ENCODE data around the gene TAF11L4.
"Not testable (repeated sequence)": the region's sequence is repeated elsewhere in the genome, so short reads cannot be mapped to it uniquely, and the experiment has no call there.

TAF11L4 gene
- 0 reads per million in 2 donors for total RNA-seq

DNA sequence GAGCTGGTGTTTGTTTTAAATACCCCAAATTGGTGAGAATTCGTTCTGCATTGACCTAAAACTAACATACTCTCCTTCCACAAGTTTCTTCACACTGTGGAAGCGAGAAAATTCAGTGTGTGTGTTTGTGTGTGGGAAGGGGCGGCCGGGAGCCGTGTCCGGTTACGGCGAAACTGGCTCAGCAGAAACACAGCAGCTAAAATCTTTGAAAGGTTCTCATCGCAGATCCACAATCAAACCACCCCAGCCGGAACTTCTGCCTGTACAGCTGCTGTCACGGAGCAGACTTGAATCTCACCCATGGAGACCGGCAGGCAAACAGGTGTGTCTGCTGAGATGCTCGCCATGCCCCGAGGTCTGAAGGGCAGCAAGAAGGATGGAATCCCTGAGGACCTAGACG lies at the start of gene TAF11L4:
Gene TAF11L4, plus strand, starts transcription at position 301 of the 400 bp plus-strand sequence.
- DNase-seq, result not testable (repeated sequence)

DNA sequence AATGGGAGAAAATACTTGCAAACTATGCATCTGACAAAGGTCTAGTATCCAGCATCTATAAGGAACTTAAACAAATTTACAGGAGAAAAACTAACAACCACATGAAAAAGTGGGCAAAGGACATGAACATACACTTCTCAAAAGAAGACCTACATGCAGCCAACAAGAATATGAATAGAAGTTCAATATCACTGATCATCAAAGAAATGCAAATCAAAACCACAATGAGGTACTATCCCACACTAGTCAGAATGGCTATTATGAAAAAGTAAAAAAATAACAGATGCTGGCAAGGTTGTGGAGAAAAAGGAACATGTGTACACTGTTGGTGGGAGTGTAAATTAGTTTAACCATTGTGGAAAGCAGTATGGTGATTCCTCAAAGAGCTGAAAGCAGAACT lies 46.5 kb upstream of the TAF11L4 start:
- DNase-seq, result not testable (repeated sequence)

DNA sequence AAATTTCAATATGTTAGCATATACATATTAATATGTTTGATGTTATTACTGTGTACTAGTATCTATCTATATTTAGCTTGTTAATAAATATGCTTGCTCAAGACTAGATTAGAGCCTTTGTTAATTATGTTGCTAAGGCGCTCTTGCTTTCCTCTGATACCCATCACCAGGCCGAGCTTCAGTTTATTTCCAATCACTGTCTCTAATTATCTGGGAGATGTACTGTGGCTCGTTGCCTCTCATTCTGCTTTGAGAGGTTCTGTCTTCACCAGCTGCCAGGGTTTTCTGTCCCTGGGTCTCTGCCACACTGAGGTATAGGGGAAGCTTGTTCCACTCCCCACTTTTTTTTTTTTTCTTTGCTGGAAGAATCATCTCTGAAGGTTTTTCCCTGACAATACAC lies 44.6 kb upstream of the TAF11L4 start:
- no peak for DNase-seq

DNA sequence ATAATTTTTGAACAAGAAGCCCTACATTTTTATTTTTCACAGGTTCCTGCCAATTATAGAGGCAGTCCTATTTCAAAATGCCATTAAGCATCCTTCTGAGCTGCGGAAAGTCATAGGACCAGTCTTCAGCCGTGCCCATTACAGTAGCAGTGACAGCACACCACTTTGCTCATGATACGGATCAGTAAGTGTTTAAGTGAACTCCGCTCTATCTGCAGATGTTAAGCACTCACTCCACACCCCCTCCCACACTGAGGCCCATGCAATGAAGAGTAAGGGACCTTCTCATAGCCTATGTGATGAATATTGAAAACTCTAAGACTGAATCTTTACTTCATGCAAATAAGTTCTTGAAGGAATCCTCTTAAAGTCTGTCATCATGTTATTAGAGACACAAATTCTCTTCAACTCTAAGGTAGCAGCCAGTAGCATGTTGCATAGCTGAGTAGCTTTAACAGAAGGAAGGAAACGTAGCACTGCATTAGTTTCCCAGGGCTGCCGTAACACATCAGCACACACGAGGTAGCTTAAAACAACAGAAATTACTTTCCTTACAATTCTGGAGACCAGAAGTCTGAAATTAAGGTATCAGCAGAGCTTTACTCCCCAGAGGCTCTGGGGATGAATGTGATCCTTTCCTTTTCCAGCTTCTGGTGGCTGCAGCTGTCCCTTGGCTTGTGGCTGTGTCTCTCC lies 43.9 kb upstream of the TAF11L4 start:
- no peak for DNase-seq

DNA sequence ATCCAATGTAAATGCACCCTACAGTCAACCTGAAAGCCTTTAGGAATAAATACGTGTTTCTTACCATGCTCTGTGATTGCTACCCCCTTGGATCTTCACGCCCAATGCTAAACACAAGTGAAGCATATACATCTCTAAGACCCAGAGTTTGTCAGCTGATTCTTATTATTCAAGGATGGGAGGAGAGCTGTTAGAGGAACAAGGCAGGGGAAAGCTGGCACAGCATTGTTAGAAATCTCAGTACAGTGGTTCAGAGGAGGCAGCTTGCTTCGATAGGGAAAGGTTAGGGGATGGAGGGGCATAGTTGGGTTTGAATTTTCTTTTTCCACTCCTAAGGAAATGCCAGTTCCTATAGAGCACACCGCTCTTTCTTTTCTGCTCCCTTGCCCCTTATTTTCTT lies 40.2 kb upstream of the TAF11L4 start:
- DNase-seq, result no peak

DNA sequence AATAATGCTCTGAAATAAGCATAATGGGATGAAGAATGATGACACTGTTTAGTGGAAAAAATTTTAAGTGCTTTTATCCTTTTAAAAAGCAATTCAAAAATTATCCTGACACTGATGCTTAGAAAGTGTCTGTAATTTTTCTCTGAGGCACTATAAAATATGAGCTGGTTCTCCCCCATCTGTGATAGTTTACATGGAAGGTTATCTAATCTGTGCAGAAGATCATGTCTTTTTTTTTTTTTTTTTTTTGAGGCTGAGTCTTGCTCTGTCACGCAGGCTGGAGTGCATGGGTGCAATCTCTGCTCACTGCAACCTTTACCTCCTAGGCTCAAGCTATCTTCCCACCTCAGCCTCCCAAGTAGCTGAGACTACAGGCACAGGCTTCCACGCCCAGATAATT lies 38.8 kb upstream of the TAF11L4 start:
- DNase-seq, result no peak

DNA sequence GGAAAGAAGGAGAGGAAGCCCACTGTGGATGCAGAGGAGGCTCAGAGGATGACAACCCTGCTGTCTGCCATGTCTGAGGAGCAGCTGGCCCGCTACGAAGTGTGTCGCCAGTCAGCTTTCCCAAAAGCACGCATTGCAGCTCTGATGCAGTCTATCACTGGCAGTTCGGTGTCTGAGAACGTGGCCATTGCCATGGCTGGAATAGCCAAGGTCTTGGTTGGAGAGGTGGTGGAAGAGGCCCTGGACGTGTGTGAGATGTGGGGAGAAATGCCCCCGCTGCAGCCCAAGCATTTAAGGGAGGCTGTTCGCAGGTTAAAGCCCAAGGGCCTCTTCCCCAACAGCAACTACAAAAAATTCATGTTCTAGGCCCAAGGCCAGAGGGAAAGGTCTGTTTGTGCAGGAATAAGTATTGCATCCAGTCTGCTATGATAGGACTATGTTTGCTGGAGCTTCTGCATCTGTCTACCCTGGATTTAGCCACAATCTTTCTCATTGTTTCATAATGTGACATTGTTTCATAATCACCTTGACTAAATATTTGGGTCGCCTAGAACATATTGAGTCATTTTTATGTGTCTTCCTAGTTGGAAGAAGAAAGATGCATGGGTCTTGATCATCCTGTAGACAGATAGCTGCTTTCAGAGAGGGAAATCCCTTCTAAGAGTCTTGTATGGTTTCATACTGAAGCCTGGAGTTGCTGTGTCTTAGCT lies 35.0 kb upstream of the TAF11L4 start:
- DNase-seq, result not testable (repeated sequence)

DNA sequence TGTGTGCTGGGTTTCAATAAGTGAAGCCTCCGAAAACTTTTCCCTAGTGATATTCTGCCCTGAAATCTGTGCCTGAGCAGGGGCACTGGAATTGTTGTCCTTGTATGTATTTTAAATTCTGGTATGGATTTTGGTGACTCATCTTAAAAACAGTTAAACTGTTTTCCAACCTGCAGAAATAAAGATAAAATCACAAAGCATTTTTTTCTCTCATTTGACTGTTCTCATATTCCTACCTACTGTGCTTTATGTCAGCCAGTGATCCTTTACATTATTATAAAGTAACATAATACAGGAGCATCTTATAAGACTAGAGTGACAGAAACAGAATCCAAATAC lies 34.5 kb upstream of the TAF11L4 start:
- no peak for DNase-seq

DNA sequence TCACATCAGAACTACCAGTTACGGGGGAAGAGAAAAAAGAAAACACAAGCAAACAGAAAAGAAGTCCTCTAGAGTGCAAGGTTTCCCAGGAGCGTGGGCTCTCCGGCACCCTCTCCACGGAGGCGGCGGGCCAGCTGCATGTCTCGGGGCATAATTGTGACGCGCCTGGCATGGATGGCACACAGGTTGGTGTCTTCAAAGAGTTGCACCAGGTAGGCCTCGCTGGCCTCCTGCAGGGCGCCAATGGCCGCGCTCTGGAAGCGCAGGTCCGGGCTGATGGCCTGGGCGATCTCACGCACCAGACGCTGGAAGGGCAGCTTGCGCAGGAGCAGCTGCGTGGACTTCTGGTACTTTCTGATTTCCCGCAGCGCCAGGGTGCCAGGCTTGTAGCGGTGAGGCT lies 30.3 kb upstream of the TAF11L4 start:
- DNase-seq, result not testable (repeated sequence)

DNA sequence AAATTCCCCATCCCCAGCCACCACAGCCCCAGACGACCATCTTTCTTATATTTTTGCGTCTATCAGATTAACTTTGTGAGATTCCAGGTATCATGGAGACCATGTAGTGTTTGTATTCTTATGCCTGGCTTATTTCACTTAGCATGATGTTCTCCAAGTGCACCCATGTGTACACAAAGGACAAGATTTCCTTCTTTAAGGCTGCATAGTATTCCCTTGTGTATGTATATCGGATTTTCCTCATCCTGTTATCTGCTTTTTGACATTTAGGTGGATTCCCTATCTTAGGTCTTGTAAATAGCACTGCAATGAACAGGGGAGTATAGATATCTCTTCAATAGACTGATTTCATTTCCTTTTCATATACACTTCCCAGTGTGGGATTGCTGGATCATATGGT lies 28.8 kb upstream of the TAF11L4 start:
- no peak for DNase-seq

DNA sequence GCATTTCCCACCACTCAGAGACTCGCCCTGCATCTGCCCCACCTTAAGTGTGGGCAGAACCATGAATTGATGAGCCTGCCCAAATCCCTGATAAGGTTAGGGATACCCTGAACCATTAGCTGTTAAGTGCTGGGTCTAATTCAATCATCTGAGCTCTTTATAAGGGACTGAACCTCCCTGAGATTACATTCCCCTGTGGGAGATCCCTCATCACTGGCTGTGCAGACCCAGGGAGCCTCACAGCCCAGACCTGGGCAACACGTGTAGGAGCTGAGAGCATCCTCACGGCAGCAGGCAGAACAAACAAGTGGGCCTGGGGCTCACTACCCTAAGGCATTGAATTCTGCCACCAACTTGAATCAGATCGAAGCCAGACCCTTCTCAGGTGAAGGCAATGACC lies 24.2 kb upstream of the TAF11L4 start:
- DNase-seq, result no peak

DNA sequence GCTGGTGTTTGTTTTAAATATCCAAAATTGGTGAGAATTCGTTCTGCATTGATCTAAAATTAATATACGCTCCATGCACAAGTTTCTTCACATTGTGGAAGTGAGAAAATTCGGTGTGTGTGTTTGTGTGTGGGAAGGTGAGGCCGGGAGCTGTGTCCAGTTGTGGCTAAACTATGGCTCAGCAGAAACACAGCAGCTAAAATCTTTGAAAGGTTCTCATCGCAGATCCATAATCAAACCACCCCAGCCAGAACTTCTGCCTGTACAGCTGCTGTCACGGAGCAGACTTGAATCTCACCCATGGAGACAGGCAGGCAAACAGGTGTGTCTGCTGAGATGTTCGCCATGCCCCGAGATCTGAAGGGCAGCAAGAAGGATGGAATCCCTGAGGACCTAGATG lies 23.7 kb upstream of the TAF11L4 start, which contains the start of gene TAF11L2:
Gene TAF11L2, plus strand, starts transcription at position 301 of the 400 bp plus-strand sequence.
- DNase-seq, result not testable (repeated sequence)

DNA sequence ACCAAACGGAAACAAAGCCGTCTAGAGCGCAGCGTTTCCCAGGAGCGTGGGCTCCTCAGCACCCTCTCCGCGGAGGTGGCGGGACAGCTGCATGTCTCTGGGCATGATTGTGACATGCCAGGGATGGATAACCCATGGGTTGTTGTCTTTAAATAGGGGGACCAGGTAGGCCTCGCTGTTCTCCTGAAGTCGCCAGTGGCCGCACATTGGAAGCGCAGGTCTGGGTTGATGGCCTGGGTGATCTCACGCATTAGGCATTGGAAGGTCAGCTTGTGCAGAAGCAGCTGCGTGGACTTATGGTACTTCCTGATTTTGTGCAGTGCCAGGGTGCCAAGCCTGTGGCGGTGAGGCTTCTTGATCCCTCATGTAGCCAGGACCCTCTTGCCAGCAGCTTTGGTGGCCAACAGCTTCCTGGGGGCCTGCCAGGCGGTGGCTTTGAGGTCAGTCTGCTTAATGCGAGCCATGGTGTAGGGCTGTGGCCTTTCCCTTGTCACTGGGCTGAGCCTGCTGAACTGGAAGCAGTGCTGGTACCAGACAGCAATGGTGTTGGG lies 9.8 kb upstream of the TAF11L4 start:
- DNase-seq, result no peak

DNA sequence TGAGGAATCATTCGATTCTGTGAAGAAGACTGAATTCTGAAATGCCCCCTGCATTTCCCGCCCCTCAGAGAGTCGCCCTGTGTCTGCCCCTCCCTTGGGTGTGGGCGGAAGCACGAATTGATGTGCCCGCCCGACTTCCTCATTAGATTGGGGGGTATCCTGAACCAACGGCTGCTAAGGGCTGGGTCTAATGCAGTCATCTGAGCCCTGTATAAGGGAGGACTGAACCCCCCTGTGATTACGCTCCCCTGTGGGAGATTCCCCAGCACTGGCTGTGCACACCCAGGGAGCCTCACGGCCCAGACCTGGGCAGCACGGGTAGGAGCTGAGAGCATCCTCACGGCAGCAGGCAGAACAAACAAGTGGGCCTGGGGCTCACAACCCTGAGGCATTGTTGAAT lies 4.1 kb upstream of the TAF11L4 start:
- DNase-seq, result peak in 1 of 5 experiments; percentile 10

DNA sequence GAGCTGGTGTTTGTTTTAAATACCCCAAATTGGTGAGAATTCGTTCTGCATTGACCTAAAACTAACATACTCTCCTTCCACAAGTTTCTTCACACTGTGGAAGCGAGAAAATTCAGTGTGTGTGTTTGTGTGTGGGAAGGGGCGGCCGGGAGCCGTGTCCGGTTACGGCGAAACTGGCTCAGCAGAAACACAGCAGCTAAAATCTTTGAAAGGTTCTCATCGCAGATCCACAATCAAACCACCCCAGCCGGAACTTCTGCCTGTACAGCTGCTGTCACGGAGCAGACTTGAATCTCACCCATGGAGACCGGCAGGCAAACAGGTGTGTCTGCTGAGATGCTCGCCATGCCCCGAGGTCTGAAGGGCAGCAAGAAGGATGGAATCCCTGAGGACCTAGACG lies 3.5 kb upstream of the TAF11L4 start, which contains the start of gene TAF11L3:
Gene TAF11L3, plus strand, starts transcription at position 301 of the 400 bp plus-strand sequence.
- DNase-seq, result not testable (repeated sequence)

DNA sequence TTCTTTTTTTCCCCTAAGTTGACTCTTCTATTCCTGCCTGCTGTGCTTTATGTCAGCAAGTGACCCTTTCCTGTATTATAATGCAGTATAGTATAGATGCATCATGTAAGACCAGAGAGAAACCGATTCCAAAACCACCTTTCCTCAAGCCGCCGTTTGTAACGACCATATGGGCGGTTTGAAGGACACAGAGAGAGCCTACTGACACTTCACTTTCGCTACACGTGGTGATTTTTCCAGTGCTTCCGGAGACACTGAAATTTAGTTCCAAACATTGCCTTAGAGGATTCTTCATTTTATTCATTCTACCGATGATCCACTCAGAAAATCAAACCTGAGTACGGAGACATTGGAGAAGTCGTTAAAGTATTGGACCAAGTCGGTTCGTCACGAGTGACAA lies 2.1 kb upstream of the TAF11L4 start:
- DNase-seq, result not testable (repeated sequence)

DNA sequence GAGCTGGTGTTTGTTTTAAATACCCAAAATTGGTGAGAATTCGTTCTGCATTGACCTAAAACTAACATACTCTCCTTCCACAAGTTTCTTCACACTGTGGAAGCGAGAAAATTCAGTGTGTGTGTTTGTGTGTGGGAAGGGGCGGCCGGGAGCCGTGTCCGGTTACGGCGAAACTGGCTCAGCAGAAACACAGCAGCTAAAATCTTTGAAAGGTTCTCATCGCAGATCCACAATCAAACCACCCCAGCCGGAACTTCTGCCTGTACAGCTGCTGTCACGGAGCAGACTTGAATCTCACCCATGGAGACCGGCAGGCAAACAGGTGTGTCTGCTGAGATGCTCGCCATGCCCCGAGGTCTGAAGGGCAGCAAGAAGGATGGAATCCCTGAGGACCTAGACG lies 3.3 kb downstream of the TAF11L4 start, which contains the start of gene TAF11L5:
Gene TAF11L5, plus strand, starts transcription at position 301 of the 400 bp plus-strand sequence.
- not testable (repeated sequence) for DNase-seq

DNA sequence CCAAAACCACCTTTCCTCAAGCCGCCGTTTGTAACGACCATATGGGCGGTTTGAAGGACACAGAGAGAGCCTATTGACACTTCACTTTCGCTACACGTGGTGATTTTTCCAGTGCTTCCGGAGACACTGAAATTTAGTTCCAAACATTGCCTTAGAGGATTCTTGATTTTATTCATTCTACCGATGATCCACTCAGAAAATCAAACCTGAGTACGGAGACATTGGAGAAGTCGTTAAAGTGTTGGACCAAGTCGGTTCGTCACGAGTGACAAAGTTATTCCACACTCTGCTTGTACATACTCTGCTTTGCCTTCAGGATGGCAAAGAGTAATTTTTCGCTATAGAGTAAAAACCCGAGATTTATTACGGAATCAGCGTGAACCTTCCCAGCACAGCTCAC lies 4.9 kb downstream of the TAF11L4 start:
- peak in 3 of 5 experiments; percentile 2 to 18 (median 7) for DNase-seq

DNA sequence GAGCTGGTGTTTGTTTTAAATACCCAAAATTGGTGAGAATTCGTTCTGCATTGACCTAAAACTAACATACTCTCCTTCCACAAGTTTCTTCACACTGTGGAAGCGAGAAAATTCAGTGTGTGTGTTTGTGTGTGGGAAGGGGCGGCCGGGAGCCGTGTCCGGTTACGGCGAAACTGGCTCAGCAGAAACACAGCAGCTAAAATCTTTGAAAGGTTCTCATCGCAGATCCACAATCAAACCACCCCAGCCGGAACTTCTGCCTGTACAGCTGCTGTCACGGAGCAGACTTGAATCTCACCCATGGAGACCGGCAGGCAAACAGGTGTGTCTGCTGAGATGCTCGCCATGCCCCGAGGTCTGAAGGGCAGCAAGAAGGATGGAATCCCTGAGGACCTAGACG lies 6.8 kb downstream of the TAF11L4 start, which contains the start of gene TAF11L6:
Gene TAF11L6, plus strand, starts transcription at position 301 of the 400 bp plus-strand sequence.
- DNase-seq, result not testable (repeated sequence)

Data from T-helper 2 cell (primary cell).